Sigmoid colon (tissue), 7 donors: ENCODE data around the gene ZNF407. TPM values are rescaled to one million over a fixed set of nuclear protein-coding genes. Genes with fewer than 3 reads are reported as not detected.

Experiments
- DNase-seq: peaks from one replicate; pipeline ENCODE4 v3.0.0-alpha.2; 2019
- H3K27ac ChIP-seq, 4 donors: fragments of 200-600 bp; sonication (generic); one replicate each; pipeline ENCODE4 v1.5.1; 2016 to 2019; ENCODE audit warnings: mild to moderate bottlenecking in 1 of 4
- H3K27me3 ChIP-seq, 3 donors: fragments of 200-600 bp; sonication (generic); one replicate each; pipeline ENCODE4 v1.5.1; 2019; ENCODE audit warnings: mild to moderate bottlenecking in 1 of 3
- H3K36me3 ChIP-seq, 4 donors: fragments of 200-600 bp; sonication (generic); one replicate each; pipeline ENCODE4 v1.5.1; 2016 to 2019
- H3K4me1 ChIP-seq, 4 donors: fragments of 200-600 bp; sonication (generic); one replicate each; pipeline ENCODE4 v1.5.1; 2017 to 2019
- H3K4me3 ChIP-seq, 4 donors: fragments of 200-600 bp; sonication (generic); one replicate each; pipeline ENCODE4 v1.5.1; 2017 to 2019; ENCODE audit warnings: mild to moderate bottlenecking in 2 of 4, moderate library complexity in 1 of 4
- H3K9me3 ChIP-seq, 4 donors: fragments of 200-600 bp in 3 of 4; sonication (generic) in 3 of 4; one replicate each; pipeline versions ENCODE4 v1.5.1 to v1.6.1; 2013 to 2019
- EP300 ChIP-seq, 4 donors: sonication (generic); formaldehyde crosslinking; IDR thresholded peaks; one replicate each; pipeline ENCODE4 v1.6.1; 2017; ENCODE audit warnings: antibody characterized with exemption in 4 of 4
- POLR2A ChIP-seq, 2 donors: fragments of 450-650 bp; IDR thresholded peaks; one replicate each; pipeline ENCODE4 v1.6.1; 2016; ENCODE audit warnings: antibody characterized with exemption in 2 of 2, mild to moderate bottlenecking in 2 of 2, moderate library complexity in 2 of 2
- POLR2AphosphoS5 ChIP-seq, 4 donors: sonication (generic); formaldehyde crosslinking; IDR thresholded peaks; one replicate each; pipeline ENCODE4 v1.6.1; 2017; ENCODE audit warnings: antibody characterized with exemption in 4 of 4
- WGBS, 2 donors: extraction: QIAGEN DNeasy Blood & Tissue Kit; methylation state at CpG; one replicate each; pipeline ENCODE4 v1.1.7; 2013; 5-methylcytosine and 5-hydroxymethylcytosine counted together
- intact Hi-C: fragments of 100-400 bp; cut with DNase I; formaldehyde crosslinking; loops from one replicate; pipeline ENCODE4 v1.15.1; 2023
- polyA plus RNA-seq, 3 donors: library from polyadenylated mRNA; stranded (reverse); fragments of 200-250 nt; gene quantifications; one replicate each; pipeline ENCODE4 v1.2.3, GENCODE V29; 2013
- total RNA-seq, 4 donors: library from RNA; depleted of rRNA; stranded (reverse); fragments of >200 nt; gene quantifications; one replicate each; pipeline ENCODE4 v1.1.0, GENCODE V29; 2016
- TF ChIP-seq, protein P1 (sequence below), 4 experiments: fragments of 450-650 bp in 3 of 4; fragments of 200-600 bp in 1 of 4; IDR thresholded peaks; one replicate each; pipeline ENCODE4 v1.5.1; 2016 to 2019; ENCODE audit warnings: antibody characterized with exemption in 4 of 4, mild to moderate bottlenecking in 3 of 4, moderate library complexity in 2 of 4
- donor health status: healthy with polysubstance abuse.
- donor health status: Bipolar disorder and iron deficiency.
- donor health status: healthy.

ZNF407 gene
- total and polyA plus RNA-seq, 7 donors, result 1.4 to 19.8 (median 16.3) TPM

DNA sequence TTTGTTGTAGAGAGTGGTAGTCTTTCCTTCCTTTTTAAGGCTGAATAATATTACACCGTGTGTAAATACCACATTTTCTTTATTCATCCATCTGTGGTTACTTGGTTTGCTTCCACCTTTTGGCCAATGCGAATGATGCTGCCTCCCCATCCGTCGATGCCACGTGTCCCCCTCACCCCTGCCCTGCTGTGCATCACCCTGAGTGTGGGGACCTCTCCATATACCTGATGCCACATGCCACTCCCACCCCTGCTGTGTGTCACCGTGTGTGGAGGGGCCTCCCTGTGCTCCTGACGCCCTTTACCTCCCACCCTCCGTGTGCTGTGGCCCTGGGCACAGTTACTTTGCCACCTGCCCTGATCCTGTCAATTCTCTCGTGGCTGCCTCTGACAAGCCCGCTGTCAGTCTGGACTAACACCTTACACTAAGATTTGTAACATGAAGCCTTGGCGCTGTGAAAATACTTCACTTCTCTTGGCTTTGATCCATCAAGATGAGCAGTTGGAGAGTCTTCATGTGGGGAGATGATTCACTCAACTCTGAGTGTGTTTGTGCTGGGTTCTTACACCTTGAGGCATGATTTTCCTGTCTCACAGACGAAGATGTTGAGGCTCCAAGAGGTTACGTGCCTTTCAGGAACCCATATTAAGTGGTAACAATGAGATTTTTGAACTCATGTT lies 234.0 kb downstream of the ZNF407 start:
- Histone ChIP-seq H3K36me3 (no peaks in the 10 kb centered on the region), H3K27ac (no peak overlapping the region), H3K27me3 (no peaks in the 10 kb centered on the region), H3K9me3 (no peaks in the 10 kb centered on the region), H3K4me1 (peaks cover 0 to 9% (median 7%) of the 10 kb centered on the region in 4 donors), H3K4me3 (no peak overlapping the region)
- no peak for DNase-seq
- TF ChIP-seq POLR2A (IDR thresholded peaks at IDR 0.05) (no peak), EP300 (IDR thresholded peaks at IDR 0.05) (no peak), POLR2AphosphoS5 (IDR thresholded peaks at IDR 0.05) (no peak)
- TF ChIP-seq, protein P1, sequence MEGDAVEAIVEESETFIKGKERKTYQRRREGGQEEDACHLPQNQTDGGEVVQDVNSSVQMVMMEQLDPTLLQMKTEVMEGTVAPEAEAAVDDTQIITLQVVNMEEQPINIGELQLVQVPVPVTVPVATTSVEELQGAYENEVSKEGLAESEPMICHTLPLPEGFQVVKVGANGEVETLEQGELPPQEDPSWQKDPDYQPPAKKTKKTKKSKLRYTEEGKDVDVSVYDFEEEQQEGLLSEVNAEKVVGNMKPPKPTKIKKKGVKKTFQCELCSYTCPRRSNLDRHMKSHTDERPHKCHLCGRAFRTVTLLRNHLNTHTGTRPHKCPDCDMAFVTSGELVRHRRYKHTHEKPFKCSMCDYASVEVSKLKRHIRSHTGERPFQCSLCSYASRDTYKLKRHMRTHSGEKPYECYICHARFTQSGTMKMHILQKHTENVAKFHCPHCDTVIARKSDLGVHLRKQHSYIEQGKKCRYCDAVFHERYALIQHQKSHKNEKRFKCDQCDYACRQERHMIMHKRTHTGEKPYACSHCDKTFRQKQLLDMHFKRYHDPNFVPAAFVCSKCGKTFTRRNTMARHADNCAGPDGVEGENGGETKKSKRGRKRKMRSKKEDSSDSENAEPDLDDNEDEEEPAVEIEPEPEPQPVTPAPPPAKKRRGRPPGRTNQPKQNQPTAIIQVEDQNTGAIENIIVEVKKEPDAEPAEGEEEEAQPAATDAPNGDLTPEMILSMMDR (IDR thresholded peaks at IDR 0.05), result no peak
- intact Hi-C loops, result no loop called here
- 94 to 96% methylated on average over 13 of the region's 13 CpGs for WGBS, 2 donors

DNA sequence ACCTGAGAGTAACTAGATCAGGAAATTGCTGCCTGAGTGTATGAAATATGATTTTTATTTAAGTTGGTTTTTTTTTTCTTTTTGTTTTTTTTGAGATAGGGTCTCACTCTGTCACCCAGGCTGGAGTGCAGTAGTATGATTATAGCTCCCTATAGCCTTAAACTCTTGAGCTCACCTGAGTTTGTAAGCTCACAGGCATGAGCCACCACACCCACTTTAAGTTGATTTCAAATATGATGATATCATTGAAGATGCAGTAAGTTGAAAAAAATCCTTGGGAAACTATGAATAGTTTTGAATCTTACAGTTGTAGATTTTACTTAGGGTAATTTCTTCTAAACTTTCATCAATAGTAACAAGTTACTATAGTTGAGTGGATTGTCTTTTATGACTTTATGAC lies 234.7 kb downstream of the ZNF407 start:
- Histone ChIP-seq H3K4me3 (no peak overlapping the region), H3K9me3 (no peaks in the 10 kb centered on the region), H3K36me3 (no peaks in the 10 kb centered on the region), H3K4me1 (peaks cover 0 to 11% (median 7%) of the 10 kb centered on the region in 4 donors), H3K27ac (no peak overlapping the region), H3K27me3 (no peaks in the 10 kb centered on the region)
- DNase-seq, result no peak
- TF ChIP-seq, protein P1 (IDR thresholded peaks at IDR 0.05), result no peak
- TF ChIP-seq EP300 (IDR thresholded peaks at IDR 0.05) (no peak), POLR2AphosphoS5 (IDR thresholded peaks at IDR 0.05) (no peak), POLR2A (IDR thresholded peaks at IDR 0.05) (no peak)
- intact Hi-C loops, result no loop called here

DNA sequence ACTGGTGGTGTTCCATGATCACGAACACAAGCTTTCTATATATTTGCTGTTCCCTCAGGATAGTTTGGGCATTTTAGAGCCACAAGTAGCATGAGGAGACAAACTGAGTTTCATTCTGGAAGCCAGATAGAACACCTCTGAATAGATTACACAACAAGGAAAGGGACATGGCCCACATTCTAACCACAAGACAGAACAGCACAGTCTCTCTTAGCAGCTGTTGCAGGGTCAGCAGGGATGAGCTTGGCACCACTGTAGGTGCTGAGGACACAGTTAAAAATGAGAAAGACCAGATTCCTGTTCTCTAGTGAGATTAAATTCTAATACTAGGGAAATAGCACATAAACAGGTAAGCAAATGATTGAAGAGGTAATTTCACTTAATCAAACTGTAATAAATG lies 235.3 kb downstream of the ZNF407 start:
- no peak for TF ChIP-seq EP300 (IDR thresholded peaks at IDR 0.05)
- no peak for TF ChIP-seq POLR2AphosphoS5 (IDR thresholded peaks at IDR 0.05)
- TF ChIP-seq POLR2A (IDR thresholded peaks at IDR 0.05), result no peak
- TF ChIP-seq, protein P1 (IDR thresholded peaks at IDR 0.05), result no peak
- intact Hi-C loops, result no loop called here
- Histone ChIP-seq H3K9me3 (no peaks in the 10 kb centered on the region), H3K4me3 (no peak overlapping the region), H3K4me1 (peaks cover 0 to 11% (median 7%) of the 10 kb centered on the region in 4 donors), H3K27ac (no peak overlapping the region), H3K27me3 (no peaks in the 10 kb centered on the region), H3K36me3 (no peaks in the 10 kb centered on the region)
- WGBS, 2 donors, result 93 to 98% methylated on average over 1 of the region's 1 CpG
- DNase-seq, result no peak

DNA sequence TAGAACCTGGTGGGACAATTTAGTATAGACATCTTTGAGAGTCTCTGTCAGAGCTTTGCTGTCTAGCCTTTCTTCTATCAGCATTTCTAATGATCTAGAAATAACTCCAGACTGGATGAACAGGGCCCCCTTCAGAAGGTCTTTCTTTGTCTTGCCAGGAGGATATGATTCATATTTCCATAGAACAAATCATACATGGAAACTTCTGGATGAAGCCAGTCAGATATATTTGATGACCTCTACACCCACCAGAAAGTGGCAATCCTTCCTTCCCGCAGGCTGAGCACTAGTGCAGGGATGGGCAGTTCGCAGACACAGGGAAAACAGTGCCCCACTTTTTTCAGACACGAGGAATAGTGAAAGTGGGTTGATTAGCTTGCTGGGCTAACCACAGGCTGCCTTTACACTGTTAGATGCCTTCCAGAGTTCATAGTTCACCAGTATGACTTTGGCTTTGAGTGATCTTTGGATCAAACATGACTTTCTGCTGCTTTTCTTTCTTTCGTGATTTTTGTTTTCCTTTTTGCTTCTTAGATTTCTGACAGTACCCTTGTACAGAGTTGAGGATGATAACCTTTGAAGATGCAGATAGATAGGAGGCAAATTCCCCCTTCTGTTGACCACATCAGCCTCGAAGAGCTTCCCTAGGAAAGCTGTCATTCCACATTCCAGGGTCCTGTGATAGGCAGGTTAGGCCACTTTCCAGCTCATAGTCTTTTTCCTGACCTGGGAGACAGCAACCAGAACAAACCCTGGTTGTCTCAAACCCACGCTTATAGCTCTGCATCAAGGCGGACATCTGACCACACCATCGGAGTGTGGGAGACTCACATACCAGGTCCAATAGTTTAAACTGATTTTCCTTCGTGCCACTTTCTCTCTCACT lies 237.0 kb downstream of the ZNF407 start:
- H3K9me3 ChIP-seq, result no peaks in the 10 kb centered on the region
- intact Hi-C loops, result no loop called here
- no peaks in the 10 kb centered on the region for H3K27me3 ChIP-seq
- no peak for TF ChIP-seq POLR2AphosphoS5 (IDR thresholded peaks at IDR 0.05)
- TF ChIP-seq, protein P1 (IDR thresholded peaks at IDR 0.05), result no peak
- TF ChIP-seq EP300 (IDR thresholded peaks at IDR 0.05), result no peak
- TF ChIP-seq POLR2A (IDR thresholded peaks at IDR 0.05), result no peak
- no peak overlapping the region for H3K27ac ChIP-seq
- no peak for DNase-seq
- no peaks in the 10 kb centered on the region for H3K36me3 ChIP-seq
- H3K4me1 ChIP-seq, result peaks cover 0 to 11% (median 7%) of the 10 kb centered on the region in 4 donors
- H3K4me3 ChIP-seq, result no peak overlapping the region
- WGBS, 2 donors, result 89 to 91% methylated on average over 9 of the region's 9 CpGs
